ENCODE measurements around the gene DSC3.

The DSC3 gene

GRCh38 chr18:30969670-30970170 is 72.8 kb downstream of the DSC3 start:
- no peak for DNase-seq

DNA sequence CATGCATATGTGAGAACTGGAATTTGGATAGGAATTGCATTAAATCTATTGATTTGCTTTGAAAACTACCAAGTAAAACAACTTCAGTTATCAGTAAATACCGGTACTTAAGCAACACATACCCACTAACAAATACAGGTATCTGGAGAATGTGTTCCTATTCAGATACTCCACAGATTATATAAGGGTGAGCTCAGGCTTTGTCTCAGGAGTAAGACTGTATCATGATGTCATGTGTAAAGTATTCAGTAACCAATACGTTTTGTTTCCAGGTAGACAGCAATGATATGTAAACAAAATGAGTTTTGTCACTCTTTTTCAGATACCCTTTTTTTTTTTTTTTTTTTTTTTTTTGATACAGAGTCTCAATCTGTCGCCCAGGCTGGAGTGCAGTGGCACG is 74.8 kb downstream of the DSC3 start:
- DNase-seq: no peak

DNA sequence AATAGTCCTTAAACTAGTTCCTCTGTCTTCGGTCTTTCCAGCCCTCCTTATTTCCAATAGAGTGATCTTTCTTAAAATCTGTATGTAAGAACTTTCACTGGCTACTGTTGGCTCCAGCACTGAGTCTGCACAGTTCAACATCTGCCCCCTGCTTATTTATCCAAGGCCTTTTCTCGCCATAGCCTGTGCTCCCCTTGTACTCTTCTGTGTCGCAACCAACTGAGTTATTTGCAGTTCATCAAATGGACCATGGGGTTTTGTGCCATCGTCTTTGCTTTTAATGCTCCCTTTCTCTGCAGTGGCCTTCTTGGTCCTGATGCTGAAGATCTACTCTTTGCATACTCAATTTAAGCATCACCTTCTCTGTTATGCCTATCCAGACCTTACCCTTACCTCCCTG is 77.3 kb downstream of the DSC3 start:
- no peak for DNase-seq

GRCh38 chr18:30960661-30961060 is 81.9 kb downstream of the DSC3 start:
- no peak for DNase-seq

- DNase-seq: no peak
These were observed 85.5 kb downstream of the DSC3 start for GRCh38 chr18:30957066-30957465.

DNA sequence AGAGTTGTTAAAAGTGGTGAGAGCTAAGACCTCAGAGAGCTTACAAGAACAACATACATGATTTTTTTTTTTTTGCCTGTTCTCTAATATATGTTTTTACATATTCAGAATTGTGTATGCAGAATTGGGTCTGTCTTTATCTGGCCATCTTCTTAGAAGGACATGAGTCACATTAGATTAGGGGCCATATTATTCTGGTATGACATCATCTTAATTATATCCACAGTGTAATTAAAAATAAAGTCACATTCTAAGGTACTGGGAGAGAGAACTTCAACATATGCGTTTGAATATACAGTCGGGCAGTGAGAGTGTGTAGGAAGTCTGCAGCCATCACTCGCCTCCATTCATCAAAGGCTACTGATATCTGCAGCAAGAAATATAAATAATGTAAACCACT is 88.3 kb downstream of the DSC3 start:
- no peak for DNase-seq

DNA sequence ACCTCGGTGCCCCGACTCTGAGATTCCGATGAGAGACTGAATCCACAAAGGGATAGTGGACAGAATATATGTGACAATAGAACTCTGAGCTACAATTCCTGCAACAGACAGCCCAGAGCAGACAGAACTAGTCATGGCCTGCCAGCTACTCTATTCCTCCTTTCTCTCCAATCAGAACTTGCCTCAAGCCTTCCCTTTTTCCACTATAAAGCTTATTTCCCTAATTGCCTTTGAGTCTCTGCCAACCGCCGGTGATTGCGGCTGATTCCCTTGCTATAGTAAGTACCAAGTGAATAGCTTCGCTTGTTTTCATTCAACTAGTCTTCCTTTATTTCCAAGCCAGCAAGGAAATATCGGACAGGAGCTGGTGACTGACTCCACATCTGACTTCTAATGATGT is 96.8 kb downstream of the DSC3 start:
- DNase-seq: no peak

DNA sequence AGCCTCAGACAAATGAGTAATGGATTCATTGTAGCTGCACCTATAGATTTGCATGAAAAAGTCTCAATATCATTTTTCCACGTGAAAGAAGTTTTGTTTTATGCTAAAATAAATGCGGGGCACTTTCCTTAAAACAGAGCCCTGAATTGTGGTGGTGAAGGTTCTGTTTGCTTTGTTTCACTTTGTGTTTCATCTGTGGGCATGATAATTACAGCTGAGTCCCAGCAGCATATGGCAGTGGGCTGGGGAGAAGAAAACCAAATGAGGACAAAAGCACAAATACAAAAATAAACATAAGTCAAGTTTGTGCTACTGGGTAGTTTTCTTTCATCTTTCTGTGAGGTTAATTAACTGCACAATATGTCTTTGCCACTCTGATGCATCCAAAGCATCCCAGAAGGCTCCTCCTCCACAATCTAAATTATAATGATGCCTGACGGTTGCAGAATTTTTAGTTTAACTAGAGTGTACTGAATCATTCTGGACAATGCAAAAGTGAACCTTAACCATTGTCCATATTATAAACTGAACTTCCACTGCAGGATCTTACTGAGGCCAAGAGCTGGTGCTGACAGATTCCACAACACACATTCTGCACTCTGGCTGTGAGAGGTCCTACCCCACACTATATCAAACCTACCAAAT is 97.6 kb downstream of the DSC3 start:
- no peak for DNase-seq

GRCh38 chr18:30940952-30941539 is 101.5 kb downstream of the DSC3 start:
- no peak for DNase-seq
